ENCODE data around the gene EAPP.
"Not testable (repeated sequence)": the region's sequence is repeated elsewhere in the genome, so short reads cannot be mapped to it uniquely, and the experiment has no call there.

EAPP gene

GRCh38 chr14:34482463-34482862 is 57.0 kb downstream of the EAPP start:
- no peak for TF ChIP-seq CTCF (conservative IDR thresholded peaks at IDR 0.05; ENCODE audit: low read depth)
- DNase-seq (ENCODE audit: low spot score), result no peak
- CTCF ChIA-PET, result no interaction called here
- H3K27ac ChIP-seq, result no peak overlapping the region
- POLR2A ChIA-PET (ENCODE audit: low non-redundant PET), result no interaction called here

GRCh38 chr14:34479694-34480093 is 59.8 kb downstream of the EAPP start:
- ChIA-PET CTCF (no interaction called here), POLR2A (ENCODE audit: low non-redundant PET) (no interaction called here)
- DNase-seq (ENCODE audit: low spot score), result no peak
- TF ChIP-seq CTCF (conservative IDR thresholded peaks at IDR 0.05; ENCODE audit: low read depth), result no peak
- no peak overlapping the region for H3K27ac ChIP-seq

DNA sequence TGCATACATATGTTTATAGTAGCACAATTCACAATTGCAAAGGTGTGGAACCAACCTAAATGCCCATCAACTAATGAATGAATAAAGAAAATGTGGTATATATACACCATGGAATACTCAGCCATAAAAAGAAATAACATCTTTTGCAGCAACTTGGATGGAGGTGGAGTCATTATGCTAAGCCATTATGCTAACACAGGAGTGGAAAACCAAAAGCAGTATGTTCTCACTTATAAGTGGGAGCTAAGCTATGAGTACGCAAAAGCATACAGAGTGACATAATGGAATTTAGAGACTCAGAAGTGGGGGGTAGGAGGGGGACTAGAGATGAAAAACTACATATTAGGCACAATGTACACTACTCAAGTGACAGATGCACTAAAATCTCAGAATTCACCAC is 61.2 kb downstream of the EAPP start:
- POLR2A ChIA-PET (ENCODE audit: low non-redundant PET), result interaction anchor here (0.6 kb wide), 1 partner anchor 9 kb away, joined by 5 read pairs; no protein-coding TSS in a partner anchor
- CTCF ChIA-PET, result no interaction called here
- TF ChIP-seq CTCF (conservative IDR thresholded peaks at IDR 0.05; ENCODE audit: low read depth), result no peak
- no peak overlapping the region for H3K27ac ChIP-seq
- no peak for DNase-seq (ENCODE audit: low spot score)

- H3K27ac ChIP-seq; DNase-seq (ENCODE audit: low spot score); CTCF ChIA-PET; POLR2A ChIA-PET (ENCODE audit: low non-redundant PET): not testable (repeated sequence)
These were observed 63.5 kb downstream of the EAPP start for GRCh38 chr14:34476036-34476435.

- CTCF ChIA-PET, result no interaction called here
- POLR2A ChIA-PET (ENCODE audit: low non-redundant PET), result no interaction called here
- no peak for DNase-seq (ENCODE audit: low spot score)
- TF ChIP-seq CTCF (conservative IDR thresholded peaks at IDR 0.05; ENCODE audit: low read depth), result no peak
- no peak overlapping the region for H3K27ac ChIP-seq
These were observed 64.3 kb downstream of the EAPP start for GRCh38 chr14:34475163-34475562.

GRCh38 chr14:34474187-34474679 is 65.3 kb downstream of the EAPP start:
- TF ChIP-seq CTCF (conservative IDR thresholded peaks at IDR 0.05; ENCODE audit: low read depth), result no peak
- ChIA-PET CTCF (no interaction called here), POLR2A (ENCODE audit: low non-redundant PET) (no interaction called here)
- H3K27ac ChIP-seq, result no peak overlapping the region
- no peak for DNase-seq (ENCODE audit: low spot score)

DNA sequence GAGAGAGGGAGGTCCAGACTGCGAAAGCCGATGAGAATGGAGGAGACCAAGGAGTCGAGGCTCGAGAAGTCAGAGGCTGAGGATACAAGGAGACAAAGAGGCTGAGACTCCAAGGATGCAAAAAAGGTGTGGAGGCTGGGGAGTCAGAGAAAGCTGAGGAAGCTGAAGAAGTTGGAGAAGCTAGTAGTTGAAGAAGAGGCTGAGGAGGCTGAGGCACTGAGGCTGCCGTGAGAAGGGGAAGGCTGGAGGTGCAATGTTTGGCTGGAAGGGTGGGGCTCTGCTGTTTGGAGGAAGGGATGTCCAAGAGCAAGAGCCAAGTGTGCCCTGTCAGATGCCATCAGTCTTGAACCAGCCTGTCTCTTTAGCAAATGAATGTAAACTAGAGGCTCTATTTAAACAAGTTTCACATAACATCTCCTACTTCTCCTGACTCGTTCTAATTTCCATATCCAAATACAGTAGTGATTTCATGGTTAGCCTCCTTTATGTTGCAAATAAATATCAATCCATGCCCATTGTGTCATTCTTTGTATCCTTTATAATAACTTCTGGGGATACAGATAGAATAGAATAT is 66.7 kb downstream of the EAPP start:
- no peak for DNase-seq (ENCODE audit: low spot score)
- TF ChIP-seq CTCF (conservative IDR thresholded peaks at IDR 0.05; ENCODE audit: low read depth), result no peak
- POLR2A ChIA-PET (ENCODE audit: low non-redundant PET), result no interaction called here
- H3K27ac ChIP-seq, result no peak overlapping the region
- CTCF ChIA-PET, result no interaction called here
